OCI-LY7 (cell line): ENCODE data around the gene COX4I1. TPM values are rescaled to one million over a fixed set of nuclear protein-coding genes. Genes with fewer than 3 reads are reported as not detected.
"Not testable (repeated sequence)": the region's sequence is repeated elsewhere in the genome, so short reads cannot be mapped to it uniquely, and the experiment has no call there.

Source experiments
- BruUV-seq: library from RNA; stranded (reverse); fragments of 400-500 nt; replicated peaks from 2 replicates; lab custom pipeline; 2021; lab: Mats Ljungman, UMichigan
- CTCF ChIA-PET: fragments of 300-600 bp; sonication (Branson Sonifier 250); formaldehyde crosslinking; loops from one replicate; lab custom pipeline; 2022; ENCODE audit warnings: antibody characterized with exemption; ENCODE audit not compliant: unreplicated experiment; lab: Charles Lee
- POLR2A ChIA-PET: fragments of 300-600 bp; sonication (Branson Sonifier 250); formaldehyde crosslinking; loops from one replicate; lab custom pipeline; 2022; ENCODE audit warnings: antibody characterized with exemption; lab: Charles Lee
- DNase-seq: peaks from one replicate; pipeline ENCODE4 v3.0.0-alpha.2; 2015; ENCODE audit warnings: low spot score
- H2AFZ ChIP-seq: fragments of 200-600 bp; sonication (generic), shearing (Covaris generic); 2 replicates; pipeline ENCODE4 v1.6.1; 2014; ENCODE audit warnings: mild to moderate bottlenecking, antibody characterized with exemption, low read length, moderate library complexity
- H3K27ac ChIP-seq: fragments of 200-600 bp; sonication (generic); 2 replicates; pipeline ENCODE4 v1.5.1; 2014; ENCODE audit warnings: mixed run types, low read depth, mild to moderate bottlenecking, moderate library complexity, low read length, inconsistent platforms; ENCODE audit not compliant: poor library complexity, severe bottlenecking
- H3K36me3 ChIP-seq: fragments of 200-600 bp; sonication (generic); 2 replicates; pipeline ENCODE4 v1.6.1; 2014; ENCODE audit warnings: mild to moderate bottlenecking, antibody characterized with exemption, low read length, moderate library complexity, mixed read lengths; ENCODE audit not compliant: insufficient read depth
- H3K4me1 ChIP-seq: fragments of 200-600 bp; sonication (generic); 2 replicates; pipeline ENCODE4 v1.5.1; 2014; ENCODE audit warnings: mild to moderate bottlenecking, low read length; ENCODE audit not compliant: insufficient read depth, poor library complexity, severe bottlenecking
- H3K4me2 ChIP-seq: fragments of 200-600 bp; sonication (generic); 2 replicates; pipeline ENCODE4 v1.6.1; 2014; ENCODE audit warnings: mild to moderate bottlenecking, low read length
- H3K4me3 ChIP-seq: fragments of 200-600 bp; sonication (generic); 2 replicates; pipeline ENCODE4 v1.5.1; 2014; ENCODE audit warnings: mild to moderate bottlenecking, low read depth, low read length; ENCODE audit not compliant: poor library complexity, severe bottlenecking
- H3K79me2 ChIP-seq: fragments of 200-600 bp; sonication (generic); 2 replicates; pipeline ENCODE4 v1.6.1; 2016; ENCODE audit warnings: low read depth, mild to moderate bottlenecking, low read length, moderate library complexity, mixed read lengths; ENCODE audit not compliant: insufficient read depth
- H3K9me2 ChIP-seq: fragments of 200-600 bp; sonication (generic); 2 replicates; pipeline ENCODE4 v1.6.1; 2016; ENCODE audit warnings: mild to moderate bottlenecking, low read length, mixed read lengths; ENCODE audit not compliant: insufficient read depth
- H3K9me3 ChIP-seq: fragments of 200-600 bp; sonication (generic); 2 replicates; pipeline ENCODE4 v1.6.1; 2014; ENCODE audit warnings: mild to moderate bottlenecking, mixed run types, low read length, mixed read lengths
- H4K20me1 ChIP-seq: fragments of 200-600 bp; sonication (generic); 2 replicates; pipeline ENCODE4 v1.6.1; 2014; ENCODE audit warnings: mild to moderate bottlenecking, antibody characterized with exemption, low read length, moderate library complexity, mixed read lengths; ENCODE audit not compliant: insufficient read depth
- CTCF ChIP-seq: fragments of 200-600 bp; sonication (generic); conservative IDR thresholded peaks from 2 replicates; pipeline ENCODE4 v1.5.1; 2014; ENCODE audit warnings: mild to moderate bottlenecking, antibody characterized with exemption, low read length, moderate library complexity, mixed read lengths
- EZH2phosphoT487 ChIP-seq: fragments of 200-600 bp; sonication (generic); IDR thresholded peaks from 2 replicates; pipeline ENCODE4 v1.6.1; 2018; ENCODE audit warnings: low read depth, borderline replicate concordance, mild to moderate bottlenecking, mixed run types, antibody characterized with exemption, low read length, moderate library complexity, mixed read lengths
- intact Hi-C: fragments of 100-400 bp; cut with micrococcal nuclease; formaldehyde crosslinking; loops from one replicate; pipeline ENCODE4 v1.10.0; 2022; ENCODE audit not compliant: unreplicated experiment
- total RNA-seq, 2 experiments: library from RNA; depleted of rRNA in 1 of 2; stranded (reverse); fragments of >200 nt in 1 of 2; shearing (Covaris generic) in 1 of 2; gene quantifications; 2 replicates each; pipeline ENCODE4 v1.2.3, GENCODE V29; 2014 to 2022

COX4I1 gene
- total RNA-seq, 2 experiments from 2014 or later: 542 to 569 TPM

- H4K20me1 ChIP-seq: peaks cover 5% of the 10 kb centered on the region; the same call in 1 of the 2 replicates
- intact Hi-C loops: no loop called here
- no peak for DNase-seq
- POLR2A ChIA-PET: no interaction called here
- CTCF ChIA-PET: no interaction called here
- no peak overlapping the region for H3K27ac ChIP-seq
- H3K9me2 ChIP-seq: no peaks in the 10 kb centered on the region
- TF ChIP-seq CTCF (no peak), EZH2phosphoT487 (no peak)
- no peak overlapping the region for H3K4me2 ChIP-seq
- H3K4me3 ChIP-seq: no peak overlapping the region
- peaks cover 57% of the 10 kb centered on the region for H3K36me3 ChIP-seq
- peaks cover 18% of the 10 kb centered on the region; the same call in 1 of the 2 replicates for H3K79me2 ChIP-seq
- BruUV-seq: no TSS peak
- no peaks in the 10 kb centered on the region for H3K9me3 ChIP-seq
- H3K4me1 ChIP-seq: no peaks in the 10 kb centered on the region
- no peak overlapping the region for H2AFZ ChIP-seq
Observed at GRCh38 chr16:85806539-85806938, 7.0 kb downstream of the COX4I1 start.

- DNase-seq, H2AFZ ChIP-seq, BruUV-seq, H3K9me2 ChIP-seq, intact Hi-C loops, CTCF ChIA-PET, H3K9me3 ChIP-seq, H3K27ac ChIP-seq, H3K4me2 ChIP-seq, POLR2A ChIA-PET, H3K4me3 ChIP-seq, H3K4me1 ChIP-seq, H4K20me1 ChIP-seq: not testable (repeated sequence)
- Histone ChIP-seq H3K79me2 (peaks cover 10% of the 10 kb centered on the region; the same call in 1 of the 2 replicates), H3K36me3 (peaks cover 49% of the 10 kb centered on the region)
Observed at GRCh38 chr16:85807340-85807739, 7.8 kb downstream of the COX4I1 start.

GRCh38 chr16:85808104-85808503, 8.6 kb downstream of the COX4I1 start:
- not testable (repeated sequence) for BruUV-seq

GRCh38 chr16:85808926-85809325, 9.4 kb downstream of the COX4I1 start:
- no peaks in the 10 kb centered on the region for H4K20me1 ChIP-seq
- H3K79me2 ChIP-seq: no peaks in the 10 kb centered on the region
- TF ChIP-seq EZH2phosphoT487 (no peak), CTCF (no peak)
- intact Hi-C loops: no loop called here
- no peak overlapping the region for H3K4me2 ChIP-seq
- no peaks in the 10 kb centered on the region for H3K9me2 ChIP-seq
- BruUV-seq: no TSS peak
- ChIA-PET CTCF (no interaction called here), POLR2A (interaction anchor here (0.5 kb wide), 1 partner anchor 105 kb away, joined by 7 read pairs; no protein-coding TSS in a partner anchor)
- H3K4me3 ChIP-seq: no peak overlapping the region
- H3K36me3 ChIP-seq: peaks cover 33% of the 10 kb centered on the region
- no peaks in the 10 kb centered on the region for H3K9me3 ChIP-seq
- no peaks in the 10 kb centered on the region for H3K4me1 ChIP-seq
- H3K27ac ChIP-seq: no peak overlapping the region
- no peak overlapping the region for H2AFZ ChIP-seq
- DNase-seq: no peak

More at GRCh38 chr16:85808104-85808503, 8.6 kb downstream of the COX4I1 start:
- H3K79me2 ChIP-seq, DNase-seq, intact Hi-C loops, POLR2A ChIA-PET, H3K27ac ChIP-seq, H3K9me3 ChIP-seq, H2AFZ ChIP-seq, H3K4me2 ChIP-seq, CTCF ChIA-PET, H3K4me1 ChIP-seq, H4K20me1 ChIP-seq, H3K9me2 ChIP-seq, H3K4me3 ChIP-seq: not testable (repeated sequence)
- peaks cover 42% of the 10 kb centered on the region for H3K36me3 ChIP-seq
